Liver (tissue), 9 donors: ENCODE data around the gene TECPR1. TPM values are rescaled to one million over a fixed set of nuclear protein-coding genes. Genes with fewer than 3 reads are reported as not detected.

Experiments
- DNase-seq: peaks from one replicate; pipeline ENCODE4 v3.0.0-alpha.2; 2017; ENCODE audit warnings: low spot score
- H3K27ac ChIP-seq, 2 donors: one replicate each; pipeline ENCODE4 v1.7.0; 2013; ENCODE audit warnings: inconsistent platforms in 2 of 2, low read length in 2 of 2, control low read depth in 1 of 2, low read depth in 1 of 2, mild to moderate bottlenecking in 1 of 2
- H3K27me3 ChIP-seq, 4 donors: one replicate each; pipeline versions ENCODE4 v1.6.1 to v1.7.0; 2013; ENCODE audit warnings: low read length in 3 of 4, inconsistent platforms in 1 of 4, mild to moderate bottlenecking in 1 of 4, moderate library complexity in 1 of 4; ENCODE audit not compliant: control insufficient read depth in 4 of 4, insufficient read depth in 4 of 4
- H3K36me3 ChIP-seq, 4 donors: one replicate each; pipeline versions ENCODE4 v1.6.1 to v1.7.0; 2013; ENCODE audit warnings: low read length in 3 of 4, mild to moderate bottlenecking in 3 of 4, low read depth in 1 of 4, moderate library complexity in 1 of 4; ENCODE audit not compliant: control insufficient read depth in 4 of 4, insufficient read depth in 3 of 4
- H3K4me1 ChIP-seq, 4 donors: one replicate each; pipeline versions ENCODE4 v1.6.1 to v1.7.0; 2013; ENCODE audit warnings: low read length in 3 of 4, mild to moderate bottlenecking in 3 of 4, moderate library complexity in 1 of 4; ENCODE audit not compliant: control insufficient read depth in 4 of 4, insufficient read depth in 4 of 4
- H3K4me3 ChIP-seq, 3 donors: one replicate each; pipeline versions ENCODE4 v1.6.1 to v1.7.0; 2013; ENCODE audit warnings: low read length in 3 of 3, control low read depth in 1 of 3, low read depth in 1 of 3, mild to moderate bottlenecking in 1 of 3
- H3K9ac ChIP-seq, 2 donors: one replicate each; pipeline ENCODE4 v1.7.0; 2013; ENCODE audit warnings: low read length in 2 of 2, mild to moderate bottlenecking in 2 of 2, moderate library complexity in 2 of 2, control low read depth in 1 of 2, low read depth in 1 of 2
- H3K9me3 ChIP-seq, 4 donors: one replicate each; pipeline versions ENCODE4 v1.6.1 to v1.7.0; 2013; ENCODE audit warnings: low read length in 3 of 4; ENCODE audit not compliant: control insufficient read depth in 4 of 4
- EGR1 ChIP-seq, 2 donors: IDR thresholded peaks; 2 replicates each; pipeline ENCODE4 v1.6.1; 2016 to 2018; ENCODE audit warnings: antibody characterized with exemption in 2 of 2, low read depth in 2 of 2
- FOXA1 ChIP-seq: IDR thresholded peaks from 2 replicates; pipeline ENCODE4 v1.6.1; 2016; ENCODE audit warnings: antibody characterized with exemption
- FOXA2 ChIP-seq: IDR thresholded peaks from 2 replicates; pipeline ENCODE4 v1.6.1; 2016; ENCODE audit warnings: antibody characterized with exemption
- GABPA ChIP-seq, 2 donors: IDR thresholded peaks in 1 of 2; conservative IDR thresholded peaks in 1 of 2; 2 replicates each; pipeline ENCODE4 v1.6.1; 2016; ENCODE audit warnings: antibody characterized with exemption in 2 of 2, mild to moderate bottlenecking in 1 of 2, moderate library complexity in 1 of 2
- HNF4A ChIP-seq, 2 donors: conservative IDR thresholded peaks; 2 replicates each; pipeline ENCODE4 v1.6.1; 2016; ENCODE audit warnings: antibody characterized with exemption in 2 of 2, mild to moderate bottlenecking in 2 of 2
- HNF4G ChIP-seq: IDR thresholded peaks from 2 replicates; pipeline ENCODE4 v1.6.1; 2016; ENCODE audit warnings: antibody characterized with exemption
- JUND ChIP-seq, 2 donors: IDR thresholded peaks; 2 replicates each; pipeline ENCODE4 v1.6.1; 2016; ENCODE audit warnings: antibody characterized with exemption in 2 of 2
- NR2F2 ChIP-seq: IDR thresholded peaks from 2 replicates; pipeline ENCODE4 v1.6.1; 2016; ENCODE audit warnings: antibody characterized with exemption
- RAD21 ChIP-seq, 2 donors: IDR thresholded peaks; 2 replicates each; pipeline ENCODE4 v1.6.1; 2016; ENCODE audit warnings: antibody characterized with exemption in 2 of 2, mild to moderate bottlenecking in 2 of 2
- RXRA ChIP-seq, 2 donors: IDR thresholded peaks; 2 replicates each; pipeline ENCODE4 v1.6.1; 2017 to 2018; ENCODE audit warnings: antibody characterized with exemption in 2 of 2, mild to moderate bottlenecking in 1 of 2
- SP1 ChIP-seq: IDR thresholded peaks from 2 replicates; pipeline ENCODE4 v1.6.1; 2018; ENCODE audit warnings: antibody characterized with exemption, mild to moderate bottlenecking
- TAF1 ChIP-seq: conservative IDR thresholded peaks from 2 replicates; pipeline ENCODE4 v1.6.1; 2016; ENCODE audit warnings: antibody characterized with exemption, mild to moderate bottlenecking
- YY1 ChIP-seq: IDR thresholded peaks from 2 replicates; pipeline ENCODE4 v1.6.1; 2016; ENCODE audit warnings: antibody characterized with exemption, mild to moderate bottlenecking
- WGBS: extraction: QIAGEN DNeasy Blood & Tissue Kit; methylation state at CpG from one replicate; pipeline ENCODE4 v1.1.7; 2013; 5-methylcytosine and 5-hydroxymethylcytosine counted together
- polyA plus RNA-seq, 2 donors: library from polyadenylated mRNA; stranded (reverse) in 1 of 2; unstranded in 1 of 2; fragments of 200-250 nt in 1 of 2; fragments of >200 nt in 1 of 2; fragmentation: Nextera tagmentation in 1 of 2; extraction: Ambion mirVana in 1 of 2; gene quantifications; one replicate each; pipeline versions ENCODE4 v1.2.1 to v1.2.3, GENCODE V29; 2013 to 2015
- total RNA-seq, 2 donors: library from RNA; depleted of rRNA; stranded (reverse); fragments of >200 nt; gene quantifications; one replicate each; pipeline ENCODE4 v1.2.3, GENCODE V29; 2014
- TF ChIP-seq, protein P1 (sequence below): IDR thresholded peaks from 2 replicates; pipeline ENCODE4 v1.6.1; 2016; ENCODE audit warnings: antibody characterized with exemption
- TF ChIP-seq, protein P2 (sequence below): IDR thresholded peaks from 2 replicates; pipeline ENCODE4 v1.6.1; 2016; ENCODE audit warnings: antibody characterized with exemption
- TF ChIP-seq, protein P3 (sequence below): IDR thresholded peaks from 2 replicates; pipeline ENCODE4 v1.6.1; 2016; ENCODE audit warnings: antibody characterized with exemption
- TF ChIP-seq, protein P4 (sequence below): IDR thresholded peaks from 2 replicates; pipeline ENCODE4 v1.6.1; 2016; ENCODE audit warnings: antibody characterized with exemption, mild to moderate bottlenecking
- TF ChIP-seq, protein P5 (sequence below): fragments of 150-350 bp; IDR thresholded peaks from 2 replicates; pipeline ENCODE4 v1.5.1; 2017; ENCODE audit warnings: improper control_type of control experiment, low read depth, low read length; ENCODE audit not compliant: missing input control
- donor health status: healthy.
- donor health status: healthy.
- donor health status: healthy.
- donor health status: healthy.
- donor health status: healthy.

Gene TECPR1
- total and polyA plus RNA-seq, 4 donors: 3.3 to 16.3 (median 7.8) TPM

DNA sequence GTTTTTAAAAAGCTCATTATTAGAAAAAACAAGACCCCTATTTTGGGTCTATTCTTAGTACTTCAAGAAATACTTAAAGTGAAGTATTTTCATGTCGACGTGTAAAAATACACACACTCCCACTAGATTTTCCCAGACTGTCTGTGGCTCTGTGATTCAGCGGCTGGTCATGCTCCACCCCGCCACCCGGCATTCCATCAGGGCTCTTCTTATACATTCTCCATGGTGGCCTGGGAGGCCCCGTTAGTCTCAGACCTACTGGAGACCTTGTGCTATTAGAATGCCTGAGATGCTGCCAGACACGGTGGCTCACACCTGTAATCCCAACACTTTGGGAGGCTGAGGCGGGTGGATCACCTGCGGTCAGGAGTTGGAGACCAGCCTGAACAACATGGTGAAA lies 13.1 kb downstream of the TECPR1 start:
- no peak for DNase-seq
- Histone ChIP-seq H3K9me3 (no peaks in the 10 kb centered on the region), H3K9ac (no peak overlapping the region), H3K4me3 (no peak overlapping the region), H3K27me3 (no peaks in the 10 kb centered on the region), H3K27ac (no peak overlapping the region), H3K4me1 (no peaks in the 10 kb centered on the region), H3K36me3 (peaks cover 0 to 14% (median 5%) of the 10 kb centered on the region in 4 donors)
- TF ChIP-seq JUND (IDR thresholded peaks at IDR 0.05) (no peak), YY1 (no peak), RXRA (IDR thresholded peaks at IDR 0.05) (no peak), FOXA1 (no peak), RAD21 (IDR thresholded peaks at IDR 0.05) (no peak), HNF4G (no peak)
- TF ChIP-seq, protein P1, sequence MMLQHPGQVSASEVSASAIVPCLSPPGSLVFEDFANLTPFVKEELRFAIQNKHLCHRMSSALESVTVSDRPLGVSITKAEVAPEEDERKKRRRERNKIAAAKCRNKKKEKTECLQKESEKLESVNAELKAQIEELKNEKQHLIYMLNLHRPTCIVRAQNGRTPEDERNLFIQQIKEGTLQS: no peak
- TF ChIP-seq, protein P2, sequence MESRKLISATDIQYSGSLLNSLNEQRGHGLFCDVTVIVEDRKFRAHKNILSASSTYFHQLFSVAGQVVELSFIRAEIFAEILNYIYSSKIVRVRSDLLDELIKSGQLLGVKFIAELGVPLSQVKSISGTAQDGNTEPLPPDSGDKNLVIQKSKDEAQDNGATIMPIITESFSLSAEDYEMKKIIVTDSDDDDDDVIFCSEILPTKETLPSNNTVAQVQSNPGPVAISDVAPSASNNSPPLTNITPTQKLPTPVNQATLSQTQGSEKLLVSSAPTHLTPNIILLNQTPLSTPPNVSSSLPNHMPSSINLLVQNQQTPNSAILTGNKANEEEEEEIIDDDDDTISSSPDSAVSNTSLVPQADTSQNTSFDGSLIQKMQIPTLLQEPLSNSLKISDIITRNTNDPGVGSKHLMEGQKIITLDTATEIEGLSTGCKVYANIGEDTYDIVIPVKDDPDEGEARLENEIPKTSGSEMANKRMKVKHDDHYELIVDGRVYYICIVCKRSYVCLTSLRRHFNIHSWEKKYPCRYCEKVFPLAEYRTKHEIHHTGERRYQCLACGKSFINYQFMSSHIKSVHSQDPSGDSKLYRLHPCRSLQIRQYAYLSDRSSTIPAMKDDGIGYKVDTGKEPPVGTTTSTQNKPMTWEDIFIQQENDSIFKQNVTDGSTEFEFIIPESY: no peak
- 97% methylated on average over 9 of the region's 9 CpGs for WGBS

DNA sequence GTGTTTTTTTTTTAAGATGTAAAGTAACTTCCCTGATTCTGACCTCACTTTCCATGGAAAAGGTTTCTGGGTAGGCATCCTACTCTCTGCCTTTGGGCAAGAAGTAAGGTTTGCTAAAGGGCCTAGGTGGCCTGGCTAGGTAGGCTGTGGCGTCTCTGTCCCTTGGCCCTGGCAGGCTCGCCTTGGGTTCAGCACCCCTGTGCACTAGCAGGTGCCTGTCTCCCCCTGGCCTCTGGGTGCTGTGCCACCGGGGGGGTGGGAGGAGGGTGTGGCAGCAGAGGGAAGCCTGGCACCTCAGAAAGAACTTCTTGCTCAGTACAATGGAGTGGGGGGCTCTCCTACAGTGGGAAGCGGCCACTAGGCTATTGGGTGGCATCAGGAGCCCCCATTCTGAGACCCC lies 14.0 kb downstream of the TECPR1 start:
- WGBS: 97% methylated on average over 4 of the region's 4 CpGs
- Histone ChIP-seq H3K4me3 (no peak overlapping the region), H3K27me3 (no peaks in the 10 kb centered on the region), H3K9me3 (no peaks in the 10 kb centered on the region), H3K27ac (no peak overlapping the region), H3K4me1 (no peaks in the 10 kb centered on the region), H3K36me3 (peaks cover 0 to 18% (median 5%) of the 10 kb centered on the region in 4 donors), H3K9ac (no peak overlapping the region)
- no peak for DNase-seq
- TF ChIP-seq NR2F2 (no peak), RAD21 (IDR thresholded peaks at IDR 0.05) (no peak), JUND (IDR thresholded peaks at IDR 0.05) (no peak), HNF4G (no peak), FOXA1 (no peak), HNF4A (conservative IDR thresholded peaks at IDR 0.05) (no peak), SP1 (no peak), FOXA2 (no peak), YY1 (no peak), GABPA (IDR thresholded peaks at IDR 0.05 in 1 of 2, conservative IDR thresholded peaks at IDR 0.05 in 1 of 2) (no peak), TAF1 (no peak), RXRA (IDR thresholded peaks at IDR 0.05) (no peak), EGR1 (IDR thresholded peaks at IDR 0.05; ENCODE audit: low read depth in 2 of 2) (no peak)
- TF ChIP-seq, protein P3, sequence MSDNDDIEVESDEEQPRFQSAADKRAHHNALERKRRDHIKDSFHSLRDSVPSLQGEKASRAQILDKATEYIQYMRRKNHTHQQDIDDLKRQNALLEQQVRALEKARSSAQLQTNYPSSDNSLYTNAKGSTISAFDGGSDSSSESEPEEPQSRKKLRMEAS: no peak
- TF ChIP-seq, protein P1: no peak
- TF ChIP-seq, protein P4, sequence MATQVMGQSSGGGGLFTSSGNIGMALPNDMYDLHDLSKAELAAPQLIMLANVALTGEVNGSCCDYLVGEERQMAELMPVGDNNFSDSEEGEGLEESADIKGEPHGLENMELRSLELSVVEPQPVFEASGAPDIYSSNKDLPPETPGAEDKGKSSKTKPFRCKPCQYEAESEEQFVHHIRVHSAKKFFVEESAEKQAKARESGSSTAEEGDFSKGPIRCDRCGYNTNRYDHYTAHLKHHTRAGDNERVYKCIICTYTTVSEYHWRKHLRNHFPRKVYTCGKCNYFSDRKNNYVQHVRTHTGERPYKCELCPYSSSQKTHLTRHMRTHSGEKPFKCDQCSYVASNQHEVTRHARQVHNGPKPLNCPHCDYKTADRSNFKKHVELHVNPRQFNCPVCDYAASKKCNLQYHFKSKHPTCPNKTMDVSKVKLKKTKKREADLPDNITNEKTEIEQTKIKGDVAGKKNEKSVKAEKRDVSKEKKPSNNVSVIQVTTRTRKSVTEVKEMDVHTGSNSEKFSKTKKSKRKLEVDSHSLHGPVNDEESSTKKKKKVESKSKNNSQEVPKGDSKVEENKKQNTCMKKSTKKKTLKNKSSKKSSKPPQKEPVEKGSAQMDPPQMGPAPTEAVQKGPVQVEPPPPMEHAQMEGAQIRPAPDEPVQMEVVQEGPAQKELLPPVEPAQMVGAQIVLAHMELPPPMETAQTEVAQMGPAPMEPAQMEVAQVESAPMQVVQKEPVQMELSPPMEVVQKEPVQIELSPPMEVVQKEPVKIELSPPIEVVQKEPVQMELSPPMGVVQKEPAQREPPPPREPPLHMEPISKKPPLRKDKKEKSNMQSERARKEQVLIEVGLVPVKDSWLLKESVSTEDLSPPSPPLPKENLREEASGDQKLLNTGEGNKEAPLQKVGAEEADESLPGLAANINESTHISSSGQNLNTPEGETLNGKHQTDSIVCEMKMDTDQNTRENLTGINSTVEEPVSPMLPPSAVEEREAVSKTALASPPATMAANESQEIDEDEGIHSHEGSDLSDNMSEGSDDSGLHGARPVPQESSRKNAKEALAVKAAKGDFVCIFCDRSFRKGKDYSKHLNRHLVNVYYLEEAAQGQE: no peak
- TF ChIP-seq, protein P5, sequence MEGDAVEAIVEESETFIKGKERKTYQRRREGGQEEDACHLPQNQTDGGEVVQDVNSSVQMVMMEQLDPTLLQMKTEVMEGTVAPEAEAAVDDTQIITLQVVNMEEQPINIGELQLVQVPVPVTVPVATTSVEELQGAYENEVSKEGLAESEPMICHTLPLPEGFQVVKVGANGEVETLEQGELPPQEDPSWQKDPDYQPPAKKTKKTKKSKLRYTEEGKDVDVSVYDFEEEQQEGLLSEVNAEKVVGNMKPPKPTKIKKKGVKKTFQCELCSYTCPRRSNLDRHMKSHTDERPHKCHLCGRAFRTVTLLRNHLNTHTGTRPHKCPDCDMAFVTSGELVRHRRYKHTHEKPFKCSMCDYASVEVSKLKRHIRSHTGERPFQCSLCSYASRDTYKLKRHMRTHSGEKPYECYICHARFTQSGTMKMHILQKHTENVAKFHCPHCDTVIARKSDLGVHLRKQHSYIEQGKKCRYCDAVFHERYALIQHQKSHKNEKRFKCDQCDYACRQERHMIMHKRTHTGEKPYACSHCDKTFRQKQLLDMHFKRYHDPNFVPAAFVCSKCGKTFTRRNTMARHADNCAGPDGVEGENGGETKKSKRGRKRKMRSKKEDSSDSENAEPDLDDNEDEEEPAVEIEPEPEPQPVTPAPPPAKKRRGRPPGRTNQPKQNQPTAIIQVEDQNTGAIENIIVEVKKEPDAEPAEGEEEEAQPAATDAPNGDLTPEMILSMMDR: no peak
- TF ChIP-seq, protein P2: no peak
